Measurements from ENCODE around the gene PTPN1. TPM values are rescaled to one million over a fixed set of nuclear protein-coding genes. Genes with fewer than 3 reads are reported as not detected.

PTPN1 gene
- total RNA-seq, 4 donors from 2014 or later, result 22.2 to 107 (median 42.7) TPM

DNA sequence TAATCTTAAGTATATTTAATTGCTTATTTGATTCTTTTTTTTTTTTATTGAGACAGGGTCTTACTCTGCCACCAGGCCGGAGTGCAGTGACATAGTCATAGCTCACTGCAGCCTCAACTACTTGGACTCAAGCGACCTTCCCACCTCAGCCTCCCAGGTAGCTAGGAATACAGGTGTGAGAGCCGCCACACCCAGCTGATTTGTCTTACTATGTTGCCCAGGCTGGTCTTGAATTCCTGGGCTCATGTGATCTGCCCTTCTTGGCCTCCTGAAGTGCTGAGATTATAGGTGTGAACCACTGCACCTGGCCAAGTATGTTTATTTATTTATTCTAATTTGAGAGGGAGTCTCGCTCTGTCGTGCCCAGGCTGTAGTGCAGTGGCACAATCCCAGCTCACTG is 38.2 kb downstream of the PTPN1 start:
- TF ChIP-seq, protein P1, sequence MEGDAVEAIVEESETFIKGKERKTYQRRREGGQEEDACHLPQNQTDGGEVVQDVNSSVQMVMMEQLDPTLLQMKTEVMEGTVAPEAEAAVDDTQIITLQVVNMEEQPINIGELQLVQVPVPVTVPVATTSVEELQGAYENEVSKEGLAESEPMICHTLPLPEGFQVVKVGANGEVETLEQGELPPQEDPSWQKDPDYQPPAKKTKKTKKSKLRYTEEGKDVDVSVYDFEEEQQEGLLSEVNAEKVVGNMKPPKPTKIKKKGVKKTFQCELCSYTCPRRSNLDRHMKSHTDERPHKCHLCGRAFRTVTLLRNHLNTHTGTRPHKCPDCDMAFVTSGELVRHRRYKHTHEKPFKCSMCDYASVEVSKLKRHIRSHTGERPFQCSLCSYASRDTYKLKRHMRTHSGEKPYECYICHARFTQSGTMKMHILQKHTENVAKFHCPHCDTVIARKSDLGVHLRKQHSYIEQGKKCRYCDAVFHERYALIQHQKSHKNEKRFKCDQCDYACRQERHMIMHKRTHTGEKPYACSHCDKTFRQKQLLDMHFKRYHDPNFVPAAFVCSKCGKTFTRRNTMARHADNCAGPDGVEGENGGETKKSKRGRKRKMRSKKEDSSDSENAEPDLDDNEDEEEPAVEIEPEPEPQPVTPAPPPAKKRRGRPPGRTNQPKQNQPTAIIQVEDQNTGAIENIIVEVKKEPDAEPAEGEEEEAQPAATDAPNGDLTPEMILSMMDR (IDR thresholded peaks at IDR 0.05), result no peak
- DNase-seq (ENCODE audit: low spot score) (no peak), ATAC-seq (ENCODE audit: low FRiP score) (no peak)

DNA sequence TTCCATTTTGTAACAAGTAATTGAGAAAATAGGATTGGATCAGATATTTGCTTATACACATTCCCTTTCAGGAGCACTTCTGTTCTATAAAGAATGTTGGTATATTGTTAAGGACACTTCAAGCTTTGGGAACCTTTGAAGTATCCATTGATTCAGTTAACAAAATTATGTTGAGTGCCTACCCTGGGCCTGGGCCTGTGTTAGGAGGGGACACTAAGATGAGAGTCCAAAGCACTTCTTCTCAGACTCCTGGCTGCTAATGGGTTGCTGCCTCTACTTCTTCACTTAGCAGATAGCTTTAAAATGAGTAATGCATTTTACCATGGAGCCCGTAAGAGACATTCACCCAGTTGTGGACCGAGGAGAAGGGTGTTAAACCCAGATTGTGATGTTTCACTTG is 40.3 kb downstream of the PTPN1 start:
- ATAC-seq (ENCODE audit: low FRiP score) (no peak), DNase-seq (ENCODE audit: low spot score) (no peak)
- TF ChIP-seq, protein P1 (IDR thresholded peaks at IDR 0.05), result no peak

GRCh38 chr20:50551288-50551687 is 41.1 kb downstream of the PTPN1 start:
- DNase-seq (ENCODE audit: low spot score) (no peak), ATAC-seq (ENCODE audit: low FRiP score) (no peak)
- TF ChIP-seq, protein P1 (IDR thresholded peaks at IDR 0.05), result no peak

DNA sequence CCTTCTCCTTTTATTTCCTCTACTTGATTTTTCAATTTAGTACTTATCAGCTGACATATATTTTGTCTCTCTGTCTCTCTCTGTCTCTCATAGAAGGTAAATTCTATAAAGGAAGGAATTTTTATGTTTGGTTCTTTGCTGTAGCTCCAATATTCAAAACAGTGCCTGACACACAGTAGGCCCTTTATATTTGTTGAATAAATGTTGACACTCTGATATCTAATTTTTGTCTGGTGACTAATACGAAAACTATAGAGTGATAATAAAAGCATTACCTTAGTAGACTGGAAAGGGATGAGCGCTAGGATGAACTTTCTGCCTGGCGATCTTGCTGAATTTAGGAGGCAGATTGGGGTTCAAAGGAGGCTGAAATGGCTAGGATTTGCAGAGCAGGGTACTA is 42.8 kb downstream of the PTPN1 start:
- no peak for DNase-seq (ENCODE audit: low spot score)
- ATAC-seq (ENCODE audit: low FRiP score), result no peak
- TF ChIP-seq, protein P1 (IDR thresholded peaks at IDR 0.05), result no peak

GRCh38 chr20:50554694-50555579 is 44.8 kb downstream of the PTPN1 start:
- DNase-seq (ENCODE audit: low spot score) (no peak), ATAC-seq (ENCODE audit: low FRiP score) (no peak)
- TF ChIP-seq, protein P1 (IDR thresholded peaks at IDR 0.05), result no peak

DNA sequence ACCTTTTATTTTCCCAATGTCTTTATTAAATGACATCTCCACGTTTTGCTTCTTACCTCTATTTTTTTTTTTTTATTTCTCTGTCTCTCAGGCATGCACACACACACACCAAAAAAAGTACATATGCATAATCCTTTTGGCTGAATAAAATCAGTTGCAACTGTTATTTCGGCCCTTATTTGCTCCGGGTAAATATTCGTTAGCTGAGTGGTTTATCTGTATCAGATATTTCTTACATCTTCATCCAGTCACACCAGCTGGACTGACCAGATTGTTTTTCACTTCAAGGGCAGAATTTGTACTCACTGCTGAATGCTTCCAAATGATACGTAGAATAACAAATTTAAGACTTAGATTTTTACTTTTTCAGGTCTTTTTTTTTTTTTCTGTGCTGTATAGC is 45.5 kb downstream of the PTPN1 start:
- ATAC-seq (ENCODE audit: low FRiP score) (no peak), DNase-seq (ENCODE audit: low spot score) (no peak)
- TF ChIP-seq, protein P1 (IDR thresholded peaks at IDR 0.05), result no peak

- TF ChIP-seq, protein P1 (IDR thresholded peaks at IDR 0.05), result no peak
- no peak for ATAC-seq (ENCODE audit: low FRiP score)
Measured at GRCh38 chr20:50557549-50558134, 47.5 kb downstream of the PTPN1 start.

More at GRCh38 chr20:50557549-50558134, 47.5 kb downstream of the PTPN1 start:
- DNase-seq (ENCODE audit: low spot score), result no peak

All from omental fat pad (tissue), 4 donors.